SK-N-MC (cell line): ENCODE results near the gene CAPS.

Experiments
- DNase-seq: peaks from one replicate; pipeline ENCODE4 v3.0.0-alpha.2; 2011; ENCODE audit warnings: low read depth, low spot score
- H3K27ac ChIP-seq: fragments of 200-600 bp; sonication (generic); 2 replicates; pipeline ENCODE4 v1.5.1; 2016; ENCODE audit warnings: mixed run types
- H3K36me3 ChIP-seq: fragments of 200-600 bp; sonication (generic); 2 replicates; pipeline ENCODE4 v1.6.1; 2017; ENCODE audit warnings: antibody characterized with exemption, low read length, mixed read lengths; ENCODE audit not compliant: insufficient read depth
- H3K4me3 ChIP-seq: fragments of 200-600 bp; sonication (generic); 2 replicates; pipeline ENCODE4 v1.5.1; 2016
- H3K9ac ChIP-seq: fragments of 200-600 bp; sonication (generic); 2 replicates; pipeline ENCODE4 v1.8.0; 2017; ENCODE audit warnings: mixed run types, mixed read lengths; ENCODE audit not compliant: insufficient read length
- H3K9me3 ChIP-seq: fragments of 200-600 bp; sonication (generic); 2 replicates; pipeline ENCODE4 v1.6.1; 2017; ENCODE audit warnings: low read depth, mild to moderate bottlenecking, antibody characterized with exemption, low read length, moderate library complexity, mixed read lengths
- EZH2 ChIP-seq: fragments of 200-600 bp; sonication (generic); IDR thresholded peaks from one replicate; pipeline ENCODE4 v1.6.1; 2017; ENCODE audit warnings: antibody characterized with exemption
- FOXP2 ChIP-seq: optimal IDR thresholded peaks from 2 replicates; pipeline ENCODE3; 2011; ENCODE audit warnings: mild to moderate bottlenecking, moderate library complexity; ENCODE audit not compliant: insufficient read depth; ENCODE audit errors: extremely low read length, control extremely low read depth
- POLR2AphosphoS5 ChIP-seq: IDR thresholded peaks from 2 replicates; pipeline ENCODE4 v1.6.1; 2012; ENCODE audit warnings: mild to moderate bottlenecking, low read depth, low read length, borderline replicate concordance

The CAPS gene

GRCh38 chr19:5923356-5923755, 9.3 kb downstream of the CAPS start:
- peaks cover 78% of the 10 kb centered on the region; the same call in 1 of the 2 replicates for H3K36me3 ChIP-seq
- DNase-seq = no peak
- H3K9ac ChIP-seq = no peak overlapping the region

GRCh38 chr19:5925830-5926427, 11.9 kb downstream of the CAPS start:
- Histone ChIP-seq H3K9me3 (no peaks in the 10 kb centered on the region), H3K36me3 (peaks cover 87% of the 10 kb centered on the region), H3K4me3 (no peak overlapping the region), H3K9ac (no peak overlapping the region), H3K27ac (no peak overlapping the region)
- TF ChIP-seq FOXP2 (no peak), POLR2AphosphoS5 (no peak), EZH2 (no peak)
- DNase-seq = no peak

More at GRCh38 chr19:5923356-5923755, 9.3 kb downstream of the CAPS start:
- Histone ChIP-seq H3K27ac (no peak overlapping the region), H3K9me3 (no peaks in the 10 kb centered on the region), H3K4me3 (no peak overlapping the region)
- no peak for TF ChIP-seq POLR2AphosphoS5
- TF ChIP-seq FOXP2 = no peak
- TF ChIP-seq EZH2 = no peak

GRCh38 chr19:5926641-5927440, 12.8 kb downstream of the CAPS start:
- Histone ChIP-seq H3K9me3 (no peaks in the 10 kb centered on the region), H3K4me3 (no peak overlapping the region), H3K9ac (no peak overlapping the region), H3K27ac (no peak overlapping the region), H3K36me3 (peaks cover 86% of the 10 kb centered on the region)
- DNase-seq = no peak
- no peak for TF ChIP-seq EZH2
- TF ChIP-seq FOXP2 = no peak
- TF ChIP-seq POLR2AphosphoS5 = no peak

GRCh38 chr19:5927441-5927821, 13.4 kb downstream of the CAPS start:
- no peak overlapping the region for H3K27ac ChIP-seq
- H3K9me3 ChIP-seq = no peaks in the 10 kb centered on the region
- no peak overlapping the region for H3K9ac ChIP-seq
- TF ChIP-seq FOXP2 = no peak
- no peak for TF ChIP-seq EZH2
- TF ChIP-seq POLR2AphosphoS5 = no peak
- H3K4me3 ChIP-seq = no peak overlapping the region
- no peak for DNase-seq
- H3K36me3 ChIP-seq = peaks cover 91% of the 10 kb centered on the region

- H3K9ac ChIP-seq = no peak overlapping the region
- no peak for TF ChIP-seq FOXP2
- no peak for TF ChIP-seq EZH2
- TF ChIP-seq POLR2AphosphoS5 = no peak
- H3K27ac ChIP-seq = no peak overlapping the region
- DNase-seq = no peak
- H3K9me3 ChIP-seq = no peaks in the 10 kb centered on the region
- H3K36me3 ChIP-seq = peaks cover 81% of the 10 kb centered on the region
- no peak overlapping the region for H3K4me3 ChIP-seq
Observed at GRCh38 chr19:5929179-5929578, 15.1 kb downstream of the CAPS start.

GRCh38 chr19:5929625-5930024, 15.6 kb downstream of the CAPS start:
- no peaks in the 10 kb centered on the region for H3K9me3 ChIP-seq
- no peak for TF ChIP-seq EZH2
- TF ChIP-seq POLR2AphosphoS5 = no peak
- TF ChIP-seq FOXP2 = no peak
- no peak overlapping the region for H3K9ac ChIP-seq
- no peak for DNase-seq
- H3K27ac ChIP-seq = no peak overlapping the region
- peaks cover 77% of the 10 kb centered on the region for H3K36me3 ChIP-seq
- H3K4me3 ChIP-seq = no peak overlapping the region

- Histone ChIP-seq H3K9me3 (no peaks in the 10 kb centered on the region), H3K9ac (no peak overlapping the region), H3K27ac (no peak overlapping the region), H3K36me3 (peaks cover 60% of the 10 kb centered on the region), H3K4me3 (no peak overlapping the region)
- TF ChIP-seq FOXP2 (no peak), EZH2 (no peak), POLR2AphosphoS5 (no peak)
- no peak for DNase-seq
Observed at GRCh38 chr19:5931251-5931650, 17.2 kb downstream of the CAPS start.

- H3K9me3 ChIP-seq = no peaks in the 10 kb centered on the region
- H3K36me3 ChIP-seq = peaks cover 53% of the 10 kb centered on the region
- no peak overlapping the region for H3K9ac ChIP-seq
- no peak for DNase-seq
- TF ChIP-seq EZH2 = no peak
- TF ChIP-seq POLR2AphosphoS5 = no peak
- no peak for TF ChIP-seq FOXP2
- no peak overlapping the region for H3K27ac ChIP-seq
- H3K4me3 ChIP-seq = no peak overlapping the region
Observed at GRCh38 chr19:5932146-5932545, 18.1 kb downstream of the CAPS start.
